ENCODE measurements around the gene GIPC1.
A peak's percentile ranks its signal among the peaks of the same experiment; 100 is the strongest.

GIPC1 gene

GRCh38 chr19:14442891-14443631 lies 52.9 kb downstream of the GIPC1 start:
- Histone ChIP-seq H3K4me1 (ENCODE audit: control insufficient read depth, insufficient read depth, low read length) (peaks cover 7% of the 10 kb centered on the region), H3K27ac (ENCODE audit: low read length) (no peak overlapping the region), H3K4me3 (ENCODE audit: low read length in 2 of 2) (no peak overlapping the region), H3K27me3 (ENCODE audit: control insufficient read depth in 1 of 2, insufficient read depth in 2 of 2, low read length in 2 of 2) (no peaks in the 10 kb centered on the region), H3K9me3 (ENCODE audit: control insufficient read depth in 2 of 2, low read length in 2 of 2) (no peaks in the 10 kb centered on the region), H3K9ac (ENCODE audit: low read length in 2 of 2) (no peak overlapping the region), H3K36me3 (ENCODE audit: control insufficient read depth in 2 of 2, insufficient read depth in 2 of 2, low read length in 2 of 2) (peaks cover 39 to 43% of the 10 kb centered on the region in 2 donors)

GRCh38 chr19:14441041-14441938 lies 54.6 kb downstream of the GIPC1 start:
- Histone ChIP-seq H3K9ac (ENCODE audit: low read length in 2 of 2) (no peak overlapping the region), H3K36me3 (ENCODE audit: control insufficient read depth in 2 of 2, insufficient read depth in 2 of 2, low read length in 2 of 2) (peaks cover 27 to 33% of the 10 kb centered on the region in 2 donors), H3K4me1 (ENCODE audit: control insufficient read depth, insufficient read depth, low read length) (peaks cover 7% of the 10 kb centered on the region), H3K9me3 (ENCODE audit: control insufficient read depth in 2 of 2, low read length in 2 of 2) (no peaks in the 10 kb centered on the region), H3K27me3 (ENCODE audit: control insufficient read depth in 1 of 2, insufficient read depth in 2 of 2, low read length in 2 of 2) (no peaks in the 10 kb centered on the region), H3K4me3 (ENCODE audit: low read length in 2 of 2) (no peak overlapping the region), H3K27ac (ENCODE audit: low read length) (no peak overlapping the region)

DNA sequence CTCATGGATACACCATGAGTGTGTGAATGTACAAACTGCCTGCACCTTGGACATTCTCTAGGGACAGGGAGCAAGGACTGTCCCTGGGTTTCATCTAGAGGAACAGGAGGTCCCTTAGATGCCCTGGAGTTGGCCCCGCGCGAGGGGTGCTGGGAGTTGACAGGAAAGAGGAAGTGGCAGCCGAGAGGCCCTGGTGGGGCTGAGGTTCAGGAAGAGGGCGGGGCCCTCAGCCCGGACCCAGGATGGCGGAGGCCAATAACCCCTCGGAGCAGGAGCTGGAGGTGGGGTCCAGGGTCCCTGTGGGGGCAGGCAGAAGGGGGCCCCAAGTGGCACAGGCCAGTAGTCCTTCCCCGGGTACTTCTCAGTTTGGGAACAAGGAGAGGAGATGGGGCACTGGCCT lies 55.9 kb downstream of the GIPC1 start:
- Histone ChIP-seq H3K4me1 (ENCODE audit: control insufficient read depth, insufficient read depth, low read length) (peaks cover 14% of the 10 kb centered on the region), H3K9ac (ENCODE audit: low read length in 2 of 2) (no peak overlapping the region), H3K27me3 (ENCODE audit: control insufficient read depth in 1 of 2, insufficient read depth in 2 of 2, low read length in 2 of 2) (no peaks in the 10 kb centered on the region), H3K9me3 (ENCODE audit: control insufficient read depth in 2 of 2, low read length in 2 of 2) (no peaks in the 10 kb centered on the region), H3K27ac (ENCODE audit: low read length) (no peak overlapping the region), H3K36me3 (ENCODE audit: control insufficient read depth in 2 of 2, insufficient read depth in 2 of 2, low read length in 2 of 2) (peaks cover 23 to 29% of the 10 kb centered on the region in 2 donors), H3K4me3 (ENCODE audit: low read length in 2 of 2) (peak overlapping the region in 1 of 2 donors; percentile 35)

DNA sequence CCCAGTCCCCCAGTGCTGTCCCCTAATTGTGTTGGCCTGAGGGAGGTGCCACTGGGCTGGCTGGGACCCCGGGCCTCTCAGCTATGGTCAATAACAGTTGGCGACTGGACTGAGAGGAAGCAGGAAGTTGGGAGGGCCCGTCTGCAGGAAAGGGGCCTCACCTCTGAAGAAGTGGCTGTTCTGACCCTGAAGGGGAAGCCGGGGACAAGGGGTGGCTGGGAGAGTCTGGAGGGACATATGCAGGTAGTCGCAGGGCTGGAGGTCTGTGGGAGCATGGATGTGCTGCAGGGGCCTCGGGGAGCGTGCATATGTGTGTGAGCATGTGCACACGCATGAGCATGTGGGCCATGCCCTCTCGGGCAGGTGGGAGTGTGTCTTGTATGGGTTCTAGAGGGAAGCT lies 56.9 kb downstream of the GIPC1 start:
- peaks cover 18 to 21% of the 10 kb centered on the region in 2 donors for H3K36me3 ChIP-seq (ENCODE audit: control insufficient read depth in 2 of 2, insufficient read depth in 2 of 2, low read length in 2 of 2)
- no peaks in the 10 kb centered on the region for H3K27me3 ChIP-seq (ENCODE audit: control insufficient read depth in 1 of 2, insufficient read depth in 2 of 2, low read length in 2 of 2)
- peaks cover 24% of the 10 kb centered on the region for H3K4me1 ChIP-seq (ENCODE audit: control insufficient read depth, insufficient read depth, low read length)
- H3K27ac ChIP-seq (ENCODE audit: low read length) = no peak overlapping the region
- H3K9me3 ChIP-seq (ENCODE audit: control insufficient read depth in 2 of 2, low read length in 2 of 2) = no peaks in the 10 kb centered on the region
- H3K4me3 ChIP-seq (ENCODE audit: low read length in 2 of 2) = no peak overlapping the region
- no peak overlapping the region for H3K9ac ChIP-seq (ENCODE audit: low read length in 2 of 2)

- Histone ChIP-seq H3K27ac (ENCODE audit: low read length) (no peak overlapping the region), H3K4me1 (ENCODE audit: control insufficient read depth, insufficient read depth, low read length) (peaks cover 27% of the 10 kb centered on the region), H3K9me3 (ENCODE audit: control insufficient read depth in 2 of 2, low read length in 2 of 2) (no peaks in the 10 kb centered on the region), H3K4me3 (ENCODE audit: low read length in 2 of 2) (no peak overlapping the region), H3K27me3 (ENCODE audit: control insufficient read depth in 1 of 2, insufficient read depth in 2 of 2, low read length in 2 of 2) (no peaks in the 10 kb centered on the region), H3K36me3 (ENCODE audit: control insufficient read depth in 2 of 2, insufficient read depth in 2 of 2, low read length in 2 of 2) (peaks cover 5 to 9% of the 10 kb centered on the region in 2 donors), H3K9ac (ENCODE audit: low read length in 2 of 2) (no peak overlapping the region)
Observed at GRCh38 chr19:14437578-14438140, 58.3 kb downstream of the GIPC1 start.

DNA sequence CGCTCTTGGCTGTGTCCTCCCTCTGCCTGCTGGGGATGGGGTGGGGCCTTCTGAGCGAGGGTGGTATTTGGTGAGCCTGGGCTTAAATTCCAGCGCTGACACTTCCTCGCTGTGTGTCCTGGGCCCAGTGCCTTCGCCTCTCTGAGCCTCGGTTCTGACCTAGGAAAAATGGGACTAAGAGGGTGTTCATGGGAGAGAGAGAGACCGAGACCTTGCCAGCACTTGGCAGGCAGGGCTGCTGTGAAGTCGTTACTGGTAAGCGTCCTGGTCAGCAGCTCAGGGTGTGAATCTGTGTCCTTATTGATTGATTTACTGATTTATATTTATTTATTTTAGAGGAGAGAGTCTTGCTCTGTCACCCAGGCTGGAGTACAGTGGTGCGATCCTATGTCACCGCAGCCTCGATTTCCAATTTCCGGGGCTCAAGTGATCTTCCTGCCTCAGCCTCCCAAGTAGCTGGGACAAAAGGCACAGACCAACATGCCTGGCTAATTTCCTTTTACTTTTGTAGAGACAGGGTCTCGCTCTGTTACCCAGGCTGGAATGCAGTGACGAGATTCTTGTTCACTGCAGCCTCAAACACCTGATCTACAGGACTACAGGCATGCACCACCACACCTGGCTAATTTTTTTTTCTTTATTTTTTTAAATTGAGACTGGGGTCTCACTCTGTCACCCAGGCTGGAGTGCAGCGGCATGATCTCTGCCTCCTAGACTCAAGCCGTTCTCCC lies 60.4 kb downstream of the GIPC1 start:
- peak overlapping the region in 1 of 2 donors; percentile 80 for H3K4me3 ChIP-seq (ENCODE audit: low read length in 2 of 2)

GRCh38 chr19:14434543-14435319 lies 61.2 kb downstream of the GIPC1 start:
- Histone ChIP-seq H3K36me3 (ENCODE audit: control insufficient read depth in 2 of 2, insufficient read depth in 2 of 2, low read length in 2 of 2) (no peaks in the 10 kb centered on the region), H3K4me1 (ENCODE audit: control insufficient read depth, insufficient read depth, low read length) (peaks cover 24% of the 10 kb centered on the region), H3K4me3 (ENCODE audit: low read length in 2 of 2) (peak overlapping the region; percentile 66 to 80), H3K9ac (ENCODE audit: low read length in 2 of 2) (peak overlapping the region; percentile 47 to 79), H3K9me3 (ENCODE audit: control insufficient read depth in 2 of 2, low read length in 2 of 2) (no peaks in the 10 kb centered on the region), H3K27ac (ENCODE audit: low read length) (peak overlapping the region; percentile 74), H3K27me3 (ENCODE audit: control insufficient read depth in 1 of 2, insufficient read depth in 2 of 2, low read length in 2 of 2) (no peaks in the 10 kb centered on the region)

More for the DNA sequence above, 60.4 kb downstream of the GIPC1 start:
- Histone ChIP-seq H3K27me3 (ENCODE audit: control insufficient read depth in 1 of 2, insufficient read depth in 2 of 2, low read length in 2 of 2) (no peaks in the 10 kb centered on the region), H3K9ac (ENCODE audit: low read length in 2 of 2) (peak overlapping the region in 1 of 2 donors; percentile 29), H3K4me1 (ENCODE audit: control insufficient read depth, insufficient read depth, low read length) (peaks cover 24% of the 10 kb centered on the region), H3K36me3 (ENCODE audit: control insufficient read depth in 2 of 2, insufficient read depth in 2 of 2, low read length in 2 of 2) (no peaks in the 10 kb centered on the region), H3K27ac (ENCODE audit: low read length) (peak overlapping the region; percentile 74), H3K9me3 (ENCODE audit: control insufficient read depth in 2 of 2, low read length in 2 of 2) (no peaks in the 10 kb centered on the region)

DNA sequence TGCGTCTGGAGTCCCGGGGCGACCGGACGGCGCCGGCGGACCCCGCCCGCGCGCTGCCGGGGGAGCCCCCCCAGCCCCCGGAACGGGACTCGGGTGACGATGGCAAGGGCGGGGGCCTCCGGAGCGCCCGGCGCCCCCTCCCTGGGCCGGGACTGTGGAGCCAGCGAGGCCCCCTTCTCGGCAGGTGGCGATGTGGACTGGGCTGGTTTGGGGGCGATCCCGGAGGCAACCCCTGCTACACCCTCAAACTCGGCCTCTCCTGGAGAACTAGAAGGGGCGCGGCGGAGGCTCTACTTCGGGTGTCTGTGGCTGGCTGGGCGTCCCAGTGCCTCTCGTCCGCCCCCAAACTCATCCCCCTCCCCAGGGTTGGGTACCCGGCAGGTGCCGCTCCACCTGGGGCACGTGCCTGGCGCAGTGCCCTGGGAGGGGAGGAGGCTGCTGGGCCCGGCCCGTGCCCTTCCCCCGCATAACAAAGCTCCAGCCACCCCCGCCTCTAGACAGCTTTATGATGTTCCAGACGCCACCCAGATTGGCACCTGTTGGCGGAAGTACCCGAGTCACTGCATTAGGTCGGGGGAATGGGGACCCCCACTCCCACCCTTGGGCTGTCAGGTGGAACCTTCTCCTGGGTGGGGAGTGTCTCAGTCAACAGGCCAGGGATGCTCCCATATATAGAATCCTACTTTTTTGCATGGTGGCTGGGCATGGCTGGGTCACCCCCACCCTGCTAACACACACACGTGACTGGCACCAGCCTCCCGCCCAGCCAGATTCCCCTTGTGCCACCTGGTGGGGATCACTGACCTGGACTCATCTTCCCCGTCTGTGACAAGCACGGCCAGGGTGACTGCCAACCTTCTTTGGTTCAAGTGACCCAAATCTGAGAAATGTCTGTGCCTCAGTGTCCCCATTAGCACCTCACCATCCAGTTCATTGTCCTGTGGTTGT lies 62.1 kb downstream of the GIPC1 start:
- Histone ChIP-seq H3K9ac (ENCODE audit: low read length in 2 of 2) (peak overlapping the region; percentile 73 to 79), H3K4me3 (ENCODE audit: low read length in 2 of 2) (peak overlapping the region; percentile 66 to 80), H3K36me3 (ENCODE audit: control insufficient read depth in 2 of 2, insufficient read depth in 2 of 2, low read length in 2 of 2) (no peaks in the 10 kb centered on the region), H3K9me3 (ENCODE audit: control insufficient read depth in 2 of 2, low read length in 2 of 2) (no peaks in the 10 kb centered on the region), H3K27ac (ENCODE audit: low read length) (peak overlapping the region; percentile 74), H3K4me1 (ENCODE audit: control insufficient read depth, insufficient read depth, low read length) (peaks cover 20% of the 10 kb centered on the region), H3K27me3 (ENCODE audit: control insufficient read depth in 1 of 2, insufficient read depth in 2 of 2, low read length in 2 of 2) (no peaks in the 10 kb centered on the region)
